Measurements from ENCODE around the gene C20orf141.

The C20orf141 gene

DNA sequence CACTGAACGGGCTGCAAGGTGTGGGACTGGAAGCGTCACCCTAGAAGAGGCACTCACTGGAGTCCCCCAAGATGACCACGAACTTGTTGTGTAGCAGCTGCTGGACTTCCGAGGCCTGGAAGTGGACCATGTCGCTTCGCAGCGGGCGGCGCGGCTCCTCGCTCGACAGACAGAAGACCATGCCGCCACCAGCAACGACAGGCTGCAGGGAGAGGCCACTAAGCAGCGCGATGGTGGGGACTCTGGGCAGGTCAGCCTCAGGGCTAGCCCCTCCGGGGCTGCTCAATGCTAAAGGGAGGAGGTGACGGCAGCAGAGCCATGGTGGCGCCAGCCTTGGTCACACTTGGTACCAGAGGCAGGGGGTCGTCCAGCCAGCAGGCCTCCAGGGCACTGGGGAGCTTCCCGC, 24.9 kb downstream of the C20orf141 start:
- Mint-ChIP-seq H3K36me3 (peaks cover 15% of the 10 kb centered on the region), H3K27me3 (no peaks in the 10 kb centered on the region), H3K27ac (peak overlapping the region; percentile 81), H3K4me1 (peaks cover 20% of the 10 kb centered on the region), H3K9me3 (no peaks in the 10 kb centered on the region), H3K4me3 (peak overlapping the region; percentile 65)
- CTCF ChIA-PET: interaction anchor here (0.8 to 1.6 kb wide), 2 partner anchors 96 to 152 kb away, joined by 3 to 7 read pairs; no protein-coding TSS in a partner anchor
- no peak for DNase-seq

DNA sequence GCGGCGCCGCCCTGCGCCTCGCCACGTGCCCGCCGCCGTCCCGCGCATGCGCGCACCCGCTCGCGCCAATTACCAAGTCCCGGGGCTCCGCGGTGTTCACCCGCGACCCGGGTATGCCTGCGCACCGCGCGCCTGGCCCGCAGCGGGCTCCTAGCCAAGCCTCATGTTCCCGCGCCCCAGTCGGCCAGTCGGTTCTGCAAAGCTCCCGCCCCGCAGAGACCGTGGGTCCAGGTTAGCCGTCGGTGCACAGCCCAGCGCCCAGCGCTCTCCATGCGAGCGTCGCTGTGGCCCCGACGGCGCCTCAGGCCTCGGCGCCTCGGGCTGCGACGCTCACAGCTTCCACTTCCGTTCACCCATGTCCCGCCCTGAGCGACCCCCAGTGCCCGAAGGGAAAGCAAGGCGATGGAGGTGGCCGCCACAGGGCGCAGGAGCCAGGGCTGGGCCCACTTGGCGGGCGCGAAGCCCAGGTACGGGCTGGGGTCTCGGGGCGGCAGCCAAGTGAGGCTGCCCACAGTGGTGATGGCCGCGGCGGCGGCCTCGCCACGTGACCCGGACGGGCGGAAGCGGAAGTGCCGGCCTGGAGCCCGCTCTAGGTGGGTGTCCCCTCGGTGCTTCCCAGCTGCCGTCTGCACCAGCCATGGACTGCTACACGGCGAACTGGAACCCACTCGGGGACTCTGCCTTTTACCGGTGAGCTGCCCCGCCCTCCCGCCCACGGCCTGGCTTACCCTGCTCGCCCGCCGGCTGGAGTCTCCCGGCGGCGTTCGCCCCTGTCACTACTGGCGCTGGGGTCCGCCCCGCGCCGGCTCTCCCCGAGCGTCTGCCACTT, 25.6 kb downstream of the C20orf141 start, which contains the start of the genes PCED1A and VPS16:
TSS of gene PCED1A (minus strand) at position 518 of the 829 bp plus-strand sequence. CDS start 743 bp downstream, outside the sequence.
TSS of gene VPS16 (plus strand) at position 608 of the 829 bp plus-strand sequence. CDS start at position 638, 30 bp downstream.
- Mint-ChIP-seq H3K4me1 (peaks cover 26% of the 10 kb centered on the region), H3K9me3 (no peaks in the 10 kb centered on the region), H3K27ac (peak within 1 kb of the TSS; percentile 83), H3K4me3 (peak within 1 kb of the TSS; percentile 76), H3K36me3 (peaks cover 15% of the 10 kb centered on the region), H3K27me3 (no peaks in the 10 kb centered on the region)
- CTCF ChIA-PET: interaction anchor here (1.6 kb wide), 1 partner anchor 152 kb away, joined by 7 read pairs; no protein-coding TSS in a partner anchor
- peak; percentile 92 for DNase-seq

DNA sequence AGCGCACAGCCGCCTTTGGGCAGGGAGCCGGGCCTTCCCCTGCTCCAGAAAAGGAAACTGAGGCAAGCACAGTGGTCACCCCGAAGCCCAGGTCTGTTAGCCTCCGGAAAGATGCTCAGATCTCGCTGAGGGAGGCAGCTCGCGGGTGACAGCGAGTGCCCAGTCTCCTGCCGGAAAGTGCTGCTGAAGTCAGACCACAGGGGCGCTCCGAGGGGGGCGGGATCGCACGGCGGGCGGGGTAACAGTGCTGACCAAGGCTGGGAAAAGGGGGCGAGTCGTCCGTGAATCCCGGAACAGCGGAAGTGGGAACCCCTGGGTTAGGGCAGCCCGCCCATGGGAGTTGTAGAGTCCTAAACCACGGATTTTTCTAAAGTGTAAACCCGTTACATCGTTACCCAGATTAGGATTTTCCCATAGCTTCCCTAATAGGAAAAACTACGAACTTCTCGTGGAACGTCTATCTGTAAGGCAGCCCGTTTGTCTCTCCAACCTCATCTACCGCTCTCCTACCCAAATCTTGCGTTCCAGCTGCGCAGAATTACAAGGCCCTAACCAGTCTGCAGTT, 26.3 kb downstream of the C20orf141 start:
- H3K27ac Mint-ChIP-seq: peak overlapping the region; percentile 70
- CTCF ChIA-PET: no interaction called here
- peak; percentile 69 for DNase-seq
- no peaks in the 10 kb centered on the region for H3K9me3 Mint-ChIP-seq
- H3K36me3 Mint-ChIP-seq: peaks cover 15% of the 10 kb centered on the region
- H3K27me3 Mint-ChIP-seq: no peaks in the 10 kb centered on the region
- peak overlapping the region; percentile 76 for H3K4me3 Mint-ChIP-seq
- peaks cover 28% of the 10 kb centered on the region for H3K4me1 Mint-ChIP-seq

GRCh38 chr20:2845607-2846006, 30.8 kb downstream of the C20orf141 start:
- no peak overlapping the region for H3K27ac Mint-ChIP-seq
- no peaks in the 10 kb centered on the region for H3K27me3 Mint-ChIP-seq
- peaks cover 21% of the 10 kb centered on the region for H3K4me1 Mint-ChIP-seq
- no peaks in the 10 kb centered on the region for H3K9me3 Mint-ChIP-seq
- H3K4me3 Mint-ChIP-seq: no peak overlapping the region
- H3K36me3 Mint-ChIP-seq: peaks cover 9% of the 10 kb centered on the region
- no peak for DNase-seq
- CTCF ChIA-PET: no interaction called here

GRCh38 chr20:2846698-2847097, 31.9 kb downstream of the C20orf141 start:
- CTCF ChIA-PET: no interaction called here
- no peak for DNase-seq
- Mint-ChIP-seq H3K9me3 (no peaks in the 10 kb centered on the region), H3K4me3 (no peak overlapping the region), H3K27ac (no peak overlapping the region), H3K36me3 (peaks cover 9% of the 10 kb centered on the region), H3K27me3 (no peaks in the 10 kb centered on the region), H3K4me1 (peaks cover 21% of the 10 kb centered on the region)

DNA sequence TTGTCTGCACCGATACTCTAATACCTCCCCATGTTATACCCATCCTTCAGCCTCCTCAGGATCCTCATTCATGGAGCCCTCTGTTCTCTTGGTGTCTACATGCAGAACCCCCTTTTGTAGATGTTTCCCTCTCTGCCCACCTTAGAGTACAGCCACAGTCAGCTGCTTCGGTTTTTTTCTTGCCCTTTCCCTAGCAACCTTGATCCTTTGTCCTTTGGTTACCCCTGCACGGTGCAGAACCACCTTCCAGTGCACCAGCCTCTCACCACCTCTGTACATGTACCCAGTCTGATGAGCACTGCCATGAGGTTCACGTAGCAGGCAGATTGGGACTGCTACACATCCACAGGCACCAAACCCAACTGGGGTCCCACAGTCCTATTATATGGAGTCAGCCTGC, 33.0 kb downstream of the C20orf141 start:
- Mint-ChIP-seq H3K9me3 (no peaks in the 10 kb centered on the region), H3K4me3 (no peak overlapping the region), H3K36me3 (peaks cover 12% of the 10 kb centered on the region), H3K27ac (no peak overlapping the region), H3K27me3 (no peaks in the 10 kb centered on the region), H3K4me1 (peaks cover 31% of the 10 kb centered on the region)
- no peak for DNase-seq
- CTCF ChIA-PET: no interaction called here

DNA sequence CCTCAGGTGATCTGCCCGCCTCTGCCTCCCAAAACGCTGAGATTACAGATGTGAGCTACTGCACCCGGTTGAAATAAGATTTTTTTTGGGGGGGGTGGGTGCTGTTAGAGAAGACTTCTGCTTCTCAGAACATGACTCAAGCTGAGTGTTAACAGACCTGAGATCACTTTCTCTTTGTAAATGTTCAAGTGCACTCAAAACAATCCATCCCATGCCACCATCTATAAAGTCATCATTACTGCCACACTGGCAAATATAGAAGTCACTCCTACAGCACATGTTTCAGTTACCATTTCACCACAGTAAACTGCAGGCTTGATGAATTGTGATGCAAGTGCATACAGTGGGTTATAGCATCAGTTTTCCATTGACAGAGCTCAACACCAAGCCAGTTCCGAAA, 34.7 kb downstream of the C20orf141 start:
- Mint-ChIP-seq H3K9me3 (no peaks in the 10 kb centered on the region), H3K27me3 (no peaks in the 10 kb centered on the region), H3K4me3 (no peak overlapping the region), H3K27ac (no peak overlapping the region), H3K36me3 (peaks cover 10% of the 10 kb centered on the region), H3K4me1 (peaks cover 36% of the 10 kb centered on the region)
- CTCF ChIA-PET: interaction anchor here (0.9 to 1.9 kb wide), 2 partner anchors 120 to 162 kb away, joined by 3 to 5 read pairs; no protein-coding TSS in a partner anchor
- no peak for DNase-seq

DNA sequence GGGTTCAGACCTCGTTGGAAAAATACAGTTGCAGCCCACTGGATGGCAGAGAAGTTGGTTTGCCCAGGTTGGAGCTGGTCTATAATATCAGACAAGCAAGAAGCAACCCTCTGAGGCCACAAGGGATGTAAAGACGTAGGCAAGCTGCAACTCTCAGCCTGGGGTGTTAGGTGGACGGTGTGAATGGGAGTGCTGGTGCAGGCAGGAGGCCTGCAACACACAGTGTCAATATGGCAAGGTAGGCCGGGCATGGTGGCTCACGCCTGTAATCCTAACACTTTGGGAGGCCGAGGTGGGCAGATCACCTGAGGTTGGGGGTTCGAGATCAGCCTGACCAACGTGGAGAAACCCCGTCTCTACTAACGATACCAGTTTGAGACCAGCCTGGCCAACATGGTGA, 36.3 kb downstream of the C20orf141 start:
- Mint-ChIP-seq H3K27ac (no peak overlapping the region), H3K4me3 (no peak overlapping the region)
- DNase-seq: no peak

DNA sequence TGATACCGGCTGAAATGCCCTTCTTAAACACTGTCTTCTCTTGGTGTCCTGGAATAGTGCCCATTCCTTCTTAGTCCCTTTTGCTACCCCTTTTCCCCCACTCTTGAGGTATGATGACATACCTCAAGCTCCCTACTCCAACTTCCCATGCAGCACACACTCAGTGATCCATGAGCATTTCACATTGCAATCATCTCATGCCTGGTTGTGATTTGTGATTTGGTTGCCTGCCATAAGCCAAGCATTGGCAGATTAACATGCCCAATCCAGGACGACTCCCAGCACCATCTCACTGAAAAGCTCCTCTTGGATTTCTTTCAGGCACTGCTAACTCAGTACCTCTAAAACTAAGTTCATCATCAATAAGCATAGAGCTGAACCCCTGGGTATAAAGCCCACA, 43.8 kb downstream of the C20orf141 start:
- DNase-seq: no peak
- H3K4me1 Mint-ChIP-seq: no peaks in the 10 kb centered on the region
- H3K27ac Mint-ChIP-seq: no peak overlapping the region
- no peaks in the 10 kb centered on the region for H3K9me3 Mint-ChIP-seq
- H3K4me3 Mint-ChIP-seq: no peak overlapping the region
- CTCF ChIA-PET: interaction anchor here (1.2 kb wide), 1 partner anchor 13 kb away, joined by 4 read pairs; no protein-coding TSS in a partner anchor
- peaks cover 10% of the 10 kb centered on the region for H3K36me3 Mint-ChIP-seq
- H3K27me3 Mint-ChIP-seq: no peaks in the 10 kb centered on the region

More for the DNA sequence above, 36.3 kb downstream of the C20orf141 start:
- no peaks in the 10 kb centered on the region for H3K9me3 Mint-ChIP-seq
- H3K4me1 Mint-ChIP-seq: peaks cover 26% of the 10 kb centered on the region
- CTCF ChIA-PET: interaction anchor here (1.0 to 1.9 kb wide), 3 partner anchors 12 to 160 kb away, joined by 4 to 8 read pairs (median 5); no protein-coding TSS in a partner anchor
- H3K36me3 Mint-ChIP-seq: peaks cover 10% of the 10 kb centered on the region
- no peaks in the 10 kb centered on the region for H3K27me3 Mint-ChIP-seq

GRCh38 chr20:2859330-2860121, 44.7 kb downstream of the C20orf141 start:
- no peaks in the 10 kb centered on the region for H3K9me3 Mint-ChIP-seq
- no peak for DNase-seq
- CTCF ChIA-PET: interaction anchor here (1.2 kb wide), 1 partner anchor 12 kb away, joined by 4 read pairs; no protein-coding TSS in a partner anchor
- no peaks in the 10 kb centered on the region for H3K27me3 Mint-ChIP-seq
- H3K36me3 Mint-ChIP-seq: peaks cover 10% of the 10 kb centered on the region
- no peak overlapping the region for H3K4me3 Mint-ChIP-seq
- H3K4me1 Mint-ChIP-seq: no peaks in the 10 kb centered on the region
- H3K27ac Mint-ChIP-seq: no peak overlapping the region

DNA sequence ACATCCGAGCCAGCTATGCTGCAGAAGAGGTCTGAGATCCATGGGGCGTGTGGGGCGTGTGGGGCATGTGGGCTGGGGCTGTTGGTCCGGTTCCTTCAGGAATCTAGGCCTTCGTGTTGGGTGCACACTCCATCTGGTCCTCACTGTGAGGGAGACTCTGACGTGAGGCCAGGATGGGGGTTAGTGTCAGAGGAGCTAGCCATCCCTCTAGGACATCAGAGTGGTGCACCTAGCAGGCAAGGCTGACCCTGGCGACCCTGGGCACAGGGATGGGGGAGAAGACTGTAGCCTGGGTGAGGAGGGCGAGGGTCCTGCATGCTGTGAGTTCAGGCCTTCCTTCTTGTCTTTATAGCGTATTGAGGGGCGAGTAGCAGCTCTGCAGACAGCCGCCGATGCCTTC, 49.8 kb downstream of the C20orf141 start:
- CTCF ChIA-PET: no interaction called here
- Mint-ChIP-seq H3K4me3 (no peak overlapping the region), H3K9me3 (no peaks in the 10 kb centered on the region), H3K4me1 (peaks cover 19% of the 10 kb centered on the region), H3K27me3 (no peaks in the 10 kb centered on the region), H3K36me3 (peaks cover 23% of the 10 kb centered on the region), H3K27ac (no peak overlapping the region)
- no peak for DNase-seq

DNA sequence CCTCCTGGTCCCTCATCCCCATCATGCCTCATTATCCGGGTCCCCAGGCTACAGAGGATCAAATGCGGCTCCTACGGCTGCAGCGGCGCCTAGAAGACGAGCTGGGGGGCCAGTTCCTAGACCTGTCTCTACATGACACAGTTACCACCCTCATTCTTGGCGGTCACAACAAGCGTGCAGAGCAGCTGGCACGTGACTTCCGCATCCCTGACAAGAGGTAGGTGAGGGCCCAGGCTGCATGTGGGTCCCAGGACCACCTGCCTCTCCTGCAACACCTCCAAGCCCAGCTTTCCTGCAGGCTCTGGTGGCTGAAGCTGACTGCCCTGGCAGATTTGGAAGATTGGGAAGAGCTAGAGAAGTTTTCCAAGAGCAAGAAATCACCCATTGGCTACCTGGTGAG, 50.3 kb downstream of the C20orf141 start:
- no peak for DNase-seq
- Mint-ChIP-seq H3K27me3 (no peaks in the 10 kb centered on the region), H3K36me3 (peaks cover 23% of the 10 kb centered on the region), H3K4me1 (peaks cover 19% of the 10 kb centered on the region), H3K4me3 (no peak overlapping the region), H3K9me3 (no peaks in the 10 kb centered on the region), H3K27ac (no peak overlapping the region)
- CTCF ChIA-PET: no interaction called here
